Calu3 (cell line): Measurements from ENCODE around the gene PGM2L1. TPM values are rescaled to one million over a fixed set of nuclear protein-coding genes. Genes with fewer than 3 reads are reported as not detected.

Source experiments
- BruUV-seq: library from RNA; stranded (reverse); fragments of 400-500 nt; replicated peaks from 2 replicates; lab custom pipeline; 2021; lab: Mats Ljungman, UMichigan
- CTCF ChIA-PET: fragments of 300-600 bp; sonication (Branson Sonifier 250); formaldehyde crosslinking; loops from one replicate; lab custom pipeline; 2022; ENCODE audit warnings: antibody characterized with exemption; lab: Charles Lee
- DNase-seq: peaks from one replicate; pipeline ENCODE4 v3.0.0; 2022
- H3K27ac Mint-ChIP-seq: one replicate; pipeline ENCODE4 v1.8.0; 2022; ENCODE audit warnings: mixed read lengths; ENCODE audit not compliant: unreplicated experiment
- H3K27me3 Mint-ChIP-seq: one replicate; pipeline ENCODE4 v1.8.0; 2022; ENCODE audit warnings: mixed read lengths; ENCODE audit not compliant: unreplicated experiment
- H3K36me3 Mint-ChIP-seq: one replicate; pipeline ENCODE4 v1.8.0; 2022; ENCODE audit warnings: mild to moderate bottlenecking, moderate library complexity, mixed read lengths; ENCODE audit not compliant: insufficient read depth, unreplicated experiment
- H3K4me1 Mint-ChIP-seq: one replicate; pipeline ENCODE4 v1.8.0; 2022; ENCODE audit warnings: mild to moderate bottlenecking, low read depth, mixed read lengths; ENCODE audit not compliant: unreplicated experiment
- H3K4me3 Mint-ChIP-seq: one replicate; pipeline ENCODE4 v1.8.0; 2022; ENCODE audit warnings: mild to moderate bottlenecking, low read depth, moderate library complexity, mixed read lengths; ENCODE audit not compliant: unreplicated experiment
- H3K9me3 Mint-ChIP-seq: one replicate; pipeline ENCODE4 v1.8.0; 2022; ENCODE audit warnings: low read depth, mixed read lengths; ENCODE audit not compliant: unreplicated experiment
- CTCF ChIP-seq: fragments of 200-600 bp; IDR thresholded peaks from one replicate; pipeline ENCODE4 v1.8.0; 2022; ENCODE audit warnings: antibody characterized with exemption; ENCODE audit not compliant: unreplicated experiment
- intact Hi-C: fragments of 100-400 bp; cut with micrococcal nuclease; formaldehyde crosslinking; loops from one replicate; pipeline ENCODE4 v1.10.0; 2022; ENCODE audit not compliant: unreplicated experiment
- total RNA-seq: library from RNA; stranded (reverse); gene quantifications from 2 replicates; pipeline ENCODE4 v1.2.3, GENCODE V29; 2022

Gene PGM2L1
- total RNA-seq, 1 experiment from 2014 or later = 7.2 TPM

GRCh38 chr11:74443071-74443864 is 45.0 kb upstream of the PGM2L1 start:
- no peak for TF ChIP-seq CTCF
- Mint-ChIP-seq H3K27me3 (no peaks in the 10 kb centered on the region), H3K4me3 (no peak overlapping the region), H3K36me3 (no peaks in the 10 kb centered on the region), H3K27ac (no peak overlapping the region), H3K4me1 (peaks cover 10% of the 10 kb centered on the region), H3K9me3 (no peaks in the 10 kb centered on the region)
- peak; percentile 44 for DNase-seq
- no TSS peak for BruUV-seq
- intact Hi-C loops = no loop called here
- CTCF ChIA-PET = interaction anchor here (0.5 to 2.0 kb wide), 5 partner anchors 21 to 188 kb away, joined by 3 to 14 read pairs (median 4); no protein-coding TSS in a partner anchor

GRCh38 chr11:74442636-74443035 is 44.4 kb upstream of the PGM2L1 start:
- H3K4me3 Mint-ChIP-seq = no peak overlapping the region
- no peak for DNase-seq
- peaks cover 10% of the 10 kb centered on the region for H3K4me1 Mint-ChIP-seq
- H3K36me3 Mint-ChIP-seq = no peaks in the 10 kb centered on the region
- no peak overlapping the region for H3K27ac Mint-ChIP-seq
- BruUV-seq = no TSS peak
- no peak for TF ChIP-seq CTCF
- no peaks in the 10 kb centered on the region for H3K9me3 Mint-ChIP-seq
- H3K27me3 Mint-ChIP-seq = no peaks in the 10 kb centered on the region
- CTCF ChIA-PET = interaction anchor here (0.8 to 2.0 kb wide), 4 partner anchors 22 to 187 kb away, joined by 3 to 14 read pairs (median 4); no protein-coding TSS in a partner anchor
- intact Hi-C loops = no loop called here

GRCh38 chr11:74438681-74439080 is 40.4 kb upstream of the PGM2L1 start:
- no peaks in the 10 kb centered on the region for H3K36me3 Mint-ChIP-seq
- no peak overlapping the region for H3K27ac Mint-ChIP-seq
- no peak for TF ChIP-seq CTCF
- no peak for DNase-seq
- no peak overlapping the region for H3K4me3 Mint-ChIP-seq
- H3K27me3 Mint-ChIP-seq = no peaks in the 10 kb centered on the region
- intact Hi-C loops = no loop called here
- H3K9me3 Mint-ChIP-seq = no peaks in the 10 kb centered on the region
- peaks cover 10% of the 10 kb centered on the region for H3K4me1 Mint-ChIP-seq
- BruUV-seq = no TSS peak
- CTCF ChIA-PET = no interaction called here

- intact Hi-C loops = no loop called here
- DNase-seq = no peak
- Mint-ChIP-seq H3K36me3 (no peaks in the 10 kb centered on the region), H3K4me1 (peaks cover 5% of the 10 kb centered on the region), H3K9me3 (no peaks in the 10 kb centered on the region), H3K27ac (no peak overlapping the region), H3K4me3 (no peak overlapping the region), H3K27me3 (no peaks in the 10 kb centered on the region)
- BruUV-seq = no TSS peak
- CTCF ChIA-PET = interaction anchor here (0.8 to 1.2 kb wide), 2 partner anchors 16 to 17 kb away, joined by 3 to 4 read pairs; no protein-coding TSS in a partner anchor
- TF ChIP-seq CTCF = no peak
Observed at GRCh38 chr11:74437441-74438042, 39.3 kb upstream of the PGM2L1 start.
